NCI-H1694 treated with DMSO at 0.1 percent for 48 hours (cell line): ENCODE measurements around the gene WDHD1.
"Not testable (repeated sequence)": the region's sequence is repeated elsewhere in the genome, so short reads cannot be mapped to it uniquely, and the experiment has no call there.

Experiments used
- DNase-seq: peaks from one replicate; lab custom pipeline; 2025; lab: John Stamatoyannopoulos, UW

Gene WDHD1

GRCh38 chr14:54953609-54954008 is 73.3 kb downstream of the WDHD1 start:
- DNase-seq = not testable (repeated sequence)

- DNase-seq = not testable (repeated sequence)
Observed at GRCh38 chr14:54952803-54953202, 74.1 kb downstream of the WDHD1 start.

- DNase-seq = no peak
Observed at GRCh38 chr14:54947230-54947629, 79.7 kb downstream of the WDHD1 start.

GRCh38 chr14:54946500-54946899 is 80.4 kb downstream of the WDHD1 start:
- DNase-seq = no peak

- no peak for DNase-seq
Observed at GRCh38 chr14:54944737-54945391, 82.0 kb downstream of the WDHD1 start.

GRCh38 chr14:54942913-54943312 is 84.0 kb downstream of the WDHD1 start:
- no peak for DNase-seq

GRCh38 chr14:54936816-54937215 is 90.1 kb downstream of the WDHD1 start:
- DNase-seq = no peak

GRCh38 chr14:54935958-54936357 is 90.9 kb downstream of the WDHD1 start:
- no peak for DNase-seq

- DNase-seq = no peak
Observed at GRCh38 chr14:54935100-54935499, 91.8 kb downstream of the WDHD1 start.

- no peak for DNase-seq
Observed at GRCh38 chr14:54933006-54933405, 93.9 kb downstream of the WDHD1 start.

- DNase-seq = no peak
Observed at GRCh38 chr14:54931598-54932340, 95.1 kb downstream of the WDHD1 start.

GRCh38 chr14:54931101-54931500 is 95.8 kb downstream of the WDHD1 start:
- no peak for DNase-seq

GRCh38 chr14:54929556-54929955 is 97.3 kb downstream of the WDHD1 start:
- no peak for DNase-seq

- DNase-seq = no peak
Observed at GRCh38 chr14:54928216-54928615, 98.7 kb downstream of the WDHD1 start.

- no peak for DNase-seq
Observed at GRCh38 chr14:54927551-54927950, 99.3 kb downstream of the WDHD1 start.

- not testable (repeated sequence) for DNase-seq
Observed at GRCh38 chr14:54926570-54926969, 100.3 kb downstream of the WDHD1 start.

GRCh38 chr14:54922598-54922997 is 104.3 kb downstream of the WDHD1 start:
- DNase-seq = no peak

- no peak for DNase-seq
Observed at GRCh38 chr14:54920052-54920451, 106.8 kb downstream of the WDHD1 start.

GRCh38 chr14:54919330-54919729 is 107.6 kb downstream of the WDHD1 start:
- no peak for DNase-seq

- DNase-seq = no peak
Observed at GRCh38 chr14:54918427-54918826, 108.5 kb downstream of the WDHD1 start.

- DNase-seq = no peak
Observed at GRCh38 chr14:54916101-54916500, 110.8 kb downstream of the WDHD1 start.

- DNase-seq = no peak
Observed at GRCh38 chr14:54909817-54910558, 116.9 kb downstream of the WDHD1 start.

- not testable (repeated sequence) for DNase-seq
Observed at GRCh38 chr14:54908973-54909372, 117.9 kb downstream of the WDHD1 start.
